Sigmoid colon (tissue), 7 donors: ENCODE data around the gene OPCML. TPM values are rescaled to one million over a fixed set of nuclear protein-coding genes. Genes with fewer than 3 reads are reported as not detected.

ENCODE experiments used
- DNase-seq: peaks from one replicate; pipeline ENCODE4 v3.0.0-alpha.2; 2019
- H3K27ac ChIP-seq, 4 donors: fragments of 200-600 bp; sonication (generic); one replicate each; pipeline ENCODE4 v1.5.1; 2016 to 2019; ENCODE audit warnings: mild to moderate bottlenecking in 1 of 4
- H3K27me3 ChIP-seq, 3 donors: fragments of 200-600 bp; sonication (generic); one replicate each; pipeline ENCODE4 v1.5.1; 2019; ENCODE audit warnings: mild to moderate bottlenecking in 1 of 3
- H3K36me3 ChIP-seq, 4 donors: fragments of 200-600 bp; sonication (generic); one replicate each; pipeline ENCODE4 v1.5.1; 2016 to 2019
- H3K4me1 ChIP-seq, 4 donors: fragments of 200-600 bp; sonication (generic); one replicate each; pipeline ENCODE4 v1.5.1; 2017 to 2019
- H3K4me3 ChIP-seq, 4 donors: fragments of 200-600 bp; sonication (generic); one replicate each; pipeline ENCODE4 v1.5.1; 2017 to 2019; ENCODE audit warnings: mild to moderate bottlenecking in 2 of 4, moderate library complexity in 1 of 4
- H3K9me3 ChIP-seq, 4 donors: fragments of 200-600 bp in 3 of 4; sonication (generic) in 3 of 4; one replicate each; pipeline versions ENCODE4 v1.5.1 to v1.6.1; 2013 to 2019
- EP300 ChIP-seq, 4 donors: sonication (generic); formaldehyde crosslinking; IDR thresholded peaks; one replicate each; pipeline ENCODE4 v1.6.1; 2017; ENCODE audit warnings: antibody characterized with exemption in 4 of 4
- POLR2A ChIP-seq, 2 donors: fragments of 450-650 bp; IDR thresholded peaks; one replicate each; pipeline ENCODE4 v1.6.1; 2016; ENCODE audit warnings: antibody characterized with exemption in 2 of 2, mild to moderate bottlenecking in 2 of 2, moderate library complexity in 2 of 2
- POLR2AphosphoS5 ChIP-seq, 4 donors: sonication (generic); formaldehyde crosslinking; IDR thresholded peaks; one replicate each; pipeline ENCODE4 v1.6.1; 2017; ENCODE audit warnings: antibody characterized with exemption in 4 of 4
- WGBS, 2 donors: extraction: QIAGEN DNeasy Blood & Tissue Kit; methylation state at CpG; one replicate each; pipeline ENCODE4 v1.1.7; 2013; 5-methylcytosine and 5-hydroxymethylcytosine counted together
- intact Hi-C: fragments of 100-400 bp; cut with DNase I; formaldehyde crosslinking; loops from one replicate; pipeline ENCODE4 v1.15.1; 2023
- polyA plus RNA-seq, 3 donors: library from polyadenylated mRNA; stranded (reverse); fragments of 200-250 nt; gene quantifications; one replicate each; pipeline ENCODE4 v1.2.3, GENCODE V29; 2013
- total RNA-seq, 4 donors: library from RNA; depleted of rRNA; stranded (reverse); fragments of >200 nt; gene quantifications; one replicate each; pipeline ENCODE4 v1.1.0, GENCODE V29; 2016
- TF ChIP-seq, protein P1 (sequence below), 4 experiments: fragments of 450-650 bp in 3 of 4; fragments of 200-600 bp in 1 of 4; IDR thresholded peaks; one replicate each; pipeline ENCODE4 v1.5.1; 2016 to 2019; ENCODE audit warnings: antibody characterized with exemption in 4 of 4, mild to moderate bottlenecking in 3 of 4, moderate library complexity in 2 of 4
- donor health status: healthy with polysubstance abuse.
- donor health status: Bipolar disorder and iron deficiency.
- donor health status: healthy.

Gene OPCML
- total and polyA plus RNA-seq, 7 donors = under 0.01 to 0.14 (median 0.03) TPM; not detected in 4

- intact Hi-C loops = no loop called here
- H3K36me3 ChIP-seq = no peaks in the 10 kb centered on the region
Measured at GRCh38 chr11:133386852-133387251, 145.4 kb downstream of the OPCML start.

DNA sequence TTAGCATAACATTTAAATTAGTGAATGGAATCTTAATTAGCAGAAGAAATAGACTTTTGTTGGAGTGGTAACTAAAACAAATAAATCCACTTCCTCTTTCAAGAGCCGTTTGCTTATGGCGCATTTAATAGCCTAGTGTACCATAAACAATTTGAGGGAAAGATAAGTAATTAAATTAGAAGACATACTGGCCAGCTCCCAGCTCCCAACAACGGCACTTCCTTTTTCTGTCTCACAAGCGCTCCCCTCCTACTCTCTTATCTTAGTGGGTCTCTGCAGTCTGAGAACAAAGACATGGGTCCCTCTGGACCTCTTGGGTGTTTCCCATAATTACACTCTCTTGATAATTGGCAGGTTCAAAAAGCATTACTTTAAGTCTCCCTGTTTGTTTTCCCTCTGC is 146.0 kb downstream of the OPCML start:
- TF ChIP-seq EP300 (IDR thresholded peaks at IDR 0.05) (no peak), POLR2AphosphoS5 (IDR thresholded peaks at IDR 0.05) (no peak), POLR2A (IDR thresholded peaks at IDR 0.05) (no peak)
- TF ChIP-seq, protein P1, sequence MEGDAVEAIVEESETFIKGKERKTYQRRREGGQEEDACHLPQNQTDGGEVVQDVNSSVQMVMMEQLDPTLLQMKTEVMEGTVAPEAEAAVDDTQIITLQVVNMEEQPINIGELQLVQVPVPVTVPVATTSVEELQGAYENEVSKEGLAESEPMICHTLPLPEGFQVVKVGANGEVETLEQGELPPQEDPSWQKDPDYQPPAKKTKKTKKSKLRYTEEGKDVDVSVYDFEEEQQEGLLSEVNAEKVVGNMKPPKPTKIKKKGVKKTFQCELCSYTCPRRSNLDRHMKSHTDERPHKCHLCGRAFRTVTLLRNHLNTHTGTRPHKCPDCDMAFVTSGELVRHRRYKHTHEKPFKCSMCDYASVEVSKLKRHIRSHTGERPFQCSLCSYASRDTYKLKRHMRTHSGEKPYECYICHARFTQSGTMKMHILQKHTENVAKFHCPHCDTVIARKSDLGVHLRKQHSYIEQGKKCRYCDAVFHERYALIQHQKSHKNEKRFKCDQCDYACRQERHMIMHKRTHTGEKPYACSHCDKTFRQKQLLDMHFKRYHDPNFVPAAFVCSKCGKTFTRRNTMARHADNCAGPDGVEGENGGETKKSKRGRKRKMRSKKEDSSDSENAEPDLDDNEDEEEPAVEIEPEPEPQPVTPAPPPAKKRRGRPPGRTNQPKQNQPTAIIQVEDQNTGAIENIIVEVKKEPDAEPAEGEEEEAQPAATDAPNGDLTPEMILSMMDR (IDR thresholded peaks at IDR 0.05) = no peak
- Histone ChIP-seq H3K27me3 (peaks cover 0 to 6% (median 4%) of the 10 kb centered on the region in 3 donors), H3K9me3 (no peaks in the 10 kb centered on the region), H3K4me1 (peaks cover 0 to 20% (median 12%) of the 10 kb centered on the region in 4 donors), H3K36me3 (no peaks in the 10 kb centered on the region), H3K4me3 (no peak overlapping the region), H3K27ac (no peak overlapping the region)
- no peak for DNase-seq
- intact Hi-C loops = no loop called here
- WGBS, 2 donors = 2 to 7% methylated on average over 4 of the region's 4 CpGs

More at GRCh38 chr11:133386852-133387251, 145.4 kb downstream of the OPCML start:
- Histone ChIP-seq H3K4me3 (no peak overlapping the region), H3K9me3 (no peaks in the 10 kb centered on the region), H3K27me3 (peaks cover 0 to 11% (median 4%) of the 10 kb centered on the region in 3 donors), H3K27ac (no peak overlapping the region), H3K4me1 (peaks cover 0 to 17% (median 12%) of the 10 kb centered on the region in 4 donors)
- no peak for DNase-seq
- 68 to 71% methylated on average over 4 of the region's 4 CpGs for WGBS, 2 donors
- no peak for TF ChIP-seq POLR2A (IDR thresholded peaks at IDR 0.05)
- TF ChIP-seq EP300 (IDR thresholded peaks at IDR 0.05) = no peak
- TF ChIP-seq POLR2AphosphoS5 (IDR thresholded peaks at IDR 0.05) = no peak
- TF ChIP-seq, protein P1 (IDR thresholded peaks at IDR 0.05) = no peak

DNA sequence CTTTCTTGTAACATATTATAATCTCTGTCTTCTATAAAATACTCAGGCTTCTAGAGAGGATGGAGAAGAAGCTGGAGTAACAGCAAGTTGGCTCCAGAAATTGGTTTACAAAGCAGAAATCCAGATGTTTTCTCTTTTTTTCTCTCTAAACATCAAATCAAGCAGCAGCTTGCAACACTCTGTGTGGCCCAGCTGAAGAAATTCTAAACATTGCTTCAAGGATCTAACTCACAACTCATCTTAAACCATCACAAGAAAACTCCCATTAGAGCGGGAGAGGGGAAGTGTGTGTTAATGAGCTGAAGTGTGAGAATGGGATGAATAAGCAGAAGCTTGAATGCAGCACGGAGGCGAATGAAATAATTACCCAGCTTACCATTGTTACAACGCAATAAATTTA is 146.5 kb downstream of the OPCML start:
- intact Hi-C loops = no loop called here
- no peak for DNase-seq
- Histone ChIP-seq H3K36me3 (no peaks in the 10 kb centered on the region), H3K27ac (no peak overlapping the region), H3K27me3 (peaks cover 0 to 6% (median 4%) of the 10 kb centered on the region in 3 donors), H3K4me1 (peaks cover 0 to 20% (median 12%) of the 10 kb centered on the region in 4 donors), H3K4me3 (no peak overlapping the region), H3K9me3 (no peaks in the 10 kb centered on the region)
- TF ChIP-seq EP300 (IDR thresholded peaks at IDR 0.05) (no peak), POLR2AphosphoS5 (IDR thresholded peaks at IDR 0.05) (no peak), POLR2A (IDR thresholded peaks at IDR 0.05) (no peak)
- TF ChIP-seq, protein P1 (IDR thresholded peaks at IDR 0.05) = no peak
- WGBS, 2 donors = 42 to 45% methylated on average over 4 of the region's 4 CpGs

GRCh38 chr11:133384731-133385130 is 147.6 kb downstream of the OPCML start:
- peaks cover 0 to 6% (median 4%) of the 10 kb centered on the region in 3 donors for H3K27me3 ChIP-seq
- H3K9me3 ChIP-seq = no peaks in the 10 kb centered on the region
- H3K4me3 ChIP-seq = no peak overlapping the region
- TF ChIP-seq POLR2A (IDR thresholded peaks at IDR 0.05) = no peak
- no peak for TF ChIP-seq POLR2AphosphoS5 (IDR thresholded peaks at IDR 0.05)
- TF ChIP-seq, protein P1 (IDR thresholded peaks at IDR 0.05) = no peak
- H3K4me1 ChIP-seq = peaks cover 0 to 20% (median 12%) of the 10 kb centered on the region in 4 donors
- 78 to 80% methylated on average over 6 of the region's 6 CpGs for WGBS, 2 donors
- no peak for DNase-seq
- no peak overlapping the region for H3K27ac ChIP-seq
- no peaks in the 10 kb centered on the region for H3K36me3 ChIP-seq
- intact Hi-C loops = no loop called here

GRCh38 chr11:133383689-133384088 is 148.6 kb downstream of the OPCML start:
- Histone ChIP-seq H3K36me3 (no peaks in the 10 kb centered on the region), H3K27me3 (peaks cover 0 to 4% (median 1%) of the 10 kb centered on the region in 3 donors), H3K27ac (no peak overlapping the region), H3K4me1 (peaks cover 0 to 20% (median 12%) of the 10 kb centered on the region in 4 donors), H3K4me3 (no peak overlapping the region), H3K9me3 (no peaks in the 10 kb centered on the region)
- intact Hi-C loops = loop anchor here (2.0 kb wide), 1 partner anchor 91 kb away; no protein-coding TSS in a partner anchor
- WGBS, 2 donors = 21 to 75% methylated on average over 4 of the region's 4 CpGs
- TF ChIP-seq EP300 (IDR thresholded peaks at IDR 0.05) = no peak
- TF ChIP-seq, protein P1 (IDR thresholded peaks at IDR 0.05) = no peak
- no peak for TF ChIP-seq POLR2AphosphoS5 (IDR thresholded peaks at IDR 0.05)
- no peak for TF ChIP-seq POLR2A (IDR thresholded peaks at IDR 0.05)
- no peak for DNase-seq
